Colon (tissue), 2 donors: ENCODE data around the gene FRMD4A.
"Not testable (repeated sequence)": the region's sequence is repeated elsewhere in the genome, so short reads cannot be mapped to it uniquely, and the experiment has no call there.

ENCODE experiments used
- FAIRE-seq: peaks from 2 replicates; lab custom pipeline; 2012; peaks lifted over from hg19 to GRCh38; lab: Jason Lieb, UNC
- donor health status: control.
- donor health status: control.

Gene FRMD4A

DNA sequence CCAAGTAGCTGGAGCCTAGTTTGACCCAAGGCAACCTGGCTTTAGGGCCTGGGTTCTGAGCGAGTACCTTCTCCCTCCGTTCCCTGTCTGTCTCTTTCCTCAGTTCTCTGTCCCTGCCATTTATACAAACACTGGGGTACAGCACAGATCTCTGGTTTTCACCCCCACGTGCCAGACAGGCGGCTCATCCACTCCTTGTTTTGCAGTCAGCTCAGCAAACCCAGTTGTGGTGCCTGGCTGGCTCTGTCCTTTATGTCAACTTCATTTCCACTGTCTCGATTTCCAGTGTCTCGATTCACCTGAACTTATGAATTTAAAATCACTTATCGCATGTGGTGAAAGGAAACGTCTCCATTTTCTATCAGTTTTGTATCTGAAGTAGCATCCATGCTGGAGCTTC, 230.8 kb downstream of the FRMD4A start:
- FAIRE-seq, result no peak

- no peak for FAIRE-seq
These were observed 236.8 kb downstream of the FRMD4A start for GRCh38 chr10:14093730-14094484.

DNA sequence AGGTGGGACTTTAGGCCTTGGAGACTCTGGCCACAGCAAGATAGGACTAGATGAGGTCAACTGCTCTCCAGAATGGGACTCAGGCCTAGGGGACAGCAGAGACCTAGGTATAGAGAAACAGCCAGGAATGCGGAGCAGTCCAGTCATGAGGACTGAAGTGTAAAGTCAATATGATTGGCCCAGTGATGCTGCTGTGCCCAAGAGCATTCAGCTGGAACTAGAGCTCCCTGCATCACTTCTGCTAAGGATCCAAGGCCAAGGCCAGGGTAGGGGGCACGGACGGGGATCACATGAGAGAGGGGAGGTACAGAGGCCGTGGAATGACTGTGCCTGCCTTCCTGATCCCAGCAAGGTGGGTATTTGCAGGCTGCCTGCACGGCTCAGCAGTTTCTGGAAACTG, 237.9 kb downstream of the FRMD4A start:
- no peak for FAIRE-seq

- FAIRE-seq, result no peak
These were observed 241.0 kb downstream of the FRMD4A start for GRCh38 chr10:14089556-14090292.

- no peak for FAIRE-seq
These were observed 243.2 kb downstream of the FRMD4A start for GRCh38 chr10:14087566-14087965.

DNA sequence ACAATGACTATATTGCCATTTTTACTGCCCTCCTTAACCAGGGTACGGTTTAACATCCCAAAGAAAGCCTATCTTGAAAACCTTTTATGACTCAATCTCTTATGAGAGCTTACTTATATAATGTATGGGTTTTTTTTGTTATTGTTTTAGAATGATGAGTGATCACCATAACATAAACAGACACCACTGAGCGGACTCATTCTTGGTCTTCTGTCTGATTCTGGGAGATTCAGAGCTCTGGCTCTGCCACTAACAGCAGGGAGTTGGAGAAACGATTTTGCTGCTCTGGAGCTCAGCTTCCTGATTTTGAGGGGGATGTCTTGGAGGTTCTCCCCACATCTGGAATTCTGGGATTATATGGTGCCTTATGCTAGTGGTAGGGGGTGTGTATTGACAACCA, 244.1 kb downstream of the FRMD4A start:
- no peak for FAIRE-seq

DNA sequence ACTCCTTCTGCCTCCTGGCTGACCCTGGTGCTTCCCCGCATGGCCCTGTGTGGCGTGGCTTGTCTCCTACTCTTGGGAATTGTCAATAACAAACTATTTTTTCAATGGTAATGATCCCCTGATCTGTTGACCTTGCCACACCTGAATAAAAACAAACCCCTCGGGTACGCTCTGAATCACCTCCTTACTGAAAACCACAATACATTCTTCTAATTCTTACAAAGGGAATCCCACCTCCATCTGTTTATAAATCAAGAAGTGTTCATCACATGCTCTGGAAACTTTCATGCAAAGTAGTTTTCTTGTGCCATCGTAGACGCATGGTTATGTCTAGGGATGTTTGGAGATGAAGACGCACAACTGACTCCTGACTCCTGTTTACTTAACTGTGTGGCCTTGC, 245.8 kb downstream of the FRMD4A start:
- FAIRE-seq, result no peak

- no peak for FAIRE-seq
These were observed 249.9 kb downstream of the FRMD4A start for GRCh38 chr10:14080795-14081194.

DNA sequence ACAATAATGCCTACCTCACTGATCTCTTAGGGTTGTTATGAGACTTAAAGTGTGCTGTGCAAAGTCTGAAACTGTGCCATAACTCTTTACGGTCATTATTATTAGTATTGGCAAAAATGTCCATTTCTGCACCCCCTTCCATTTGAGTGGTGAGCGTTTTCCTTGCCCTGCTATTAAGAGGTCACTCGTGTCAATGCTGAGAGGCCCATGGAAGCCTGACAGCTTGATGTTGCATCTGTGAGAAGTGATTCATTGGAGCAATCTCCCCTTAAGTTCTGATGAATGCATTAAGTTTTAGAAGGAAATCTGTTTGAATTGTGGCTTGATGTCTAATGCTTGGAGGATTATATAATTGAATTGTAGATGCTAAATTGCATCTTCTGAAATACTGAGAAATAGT, 253.3 kb downstream of the FRMD4A start:
- FAIRE-seq, result no peak

- FAIRE-seq, result no peak
These were observed 256.5 kb downstream of the FRMD4A start for GRCh38 chr10:14074062-14074884.

DNA sequence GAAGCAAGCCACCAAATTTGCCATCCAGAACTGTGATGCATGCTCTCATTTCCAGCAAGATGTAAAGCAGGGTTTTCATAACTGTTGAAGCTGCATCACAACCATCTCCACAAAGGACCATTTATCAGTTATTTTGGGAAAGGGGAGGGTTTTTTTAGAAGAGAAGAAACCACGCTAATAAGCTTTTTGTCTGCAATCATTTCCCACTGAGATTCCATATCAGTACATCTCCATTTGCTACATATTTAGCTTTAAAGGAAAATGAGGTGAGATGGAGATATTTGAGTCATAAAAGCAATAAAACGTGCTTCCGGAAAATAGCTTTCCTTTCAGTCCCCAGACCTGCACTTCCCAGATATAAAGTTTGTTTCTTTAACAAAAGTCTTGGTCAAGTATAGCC, 258.2 kb downstream of the FRMD4A start:
- FAIRE-seq, result no peak

DNA sequence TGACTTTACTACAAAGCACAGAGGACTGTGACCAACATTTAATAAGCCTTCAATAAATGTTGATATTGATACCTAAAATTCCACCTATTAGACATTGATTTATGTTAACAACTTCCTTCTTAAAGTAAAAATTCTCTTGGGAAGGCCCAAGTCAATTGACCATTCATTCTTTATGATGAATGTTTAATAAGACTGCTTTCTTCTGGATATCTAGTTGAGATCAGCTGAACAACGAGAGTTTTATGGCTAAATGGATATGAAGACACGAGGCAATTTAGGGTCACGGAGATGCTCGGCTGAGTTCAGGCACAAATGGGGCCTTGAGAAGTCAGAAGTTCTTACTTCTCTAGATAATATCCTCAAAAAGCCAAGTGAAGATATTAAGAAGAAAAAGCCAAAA, 258.8 kb downstream of the FRMD4A start:
- no peak for FAIRE-seq

DNA sequence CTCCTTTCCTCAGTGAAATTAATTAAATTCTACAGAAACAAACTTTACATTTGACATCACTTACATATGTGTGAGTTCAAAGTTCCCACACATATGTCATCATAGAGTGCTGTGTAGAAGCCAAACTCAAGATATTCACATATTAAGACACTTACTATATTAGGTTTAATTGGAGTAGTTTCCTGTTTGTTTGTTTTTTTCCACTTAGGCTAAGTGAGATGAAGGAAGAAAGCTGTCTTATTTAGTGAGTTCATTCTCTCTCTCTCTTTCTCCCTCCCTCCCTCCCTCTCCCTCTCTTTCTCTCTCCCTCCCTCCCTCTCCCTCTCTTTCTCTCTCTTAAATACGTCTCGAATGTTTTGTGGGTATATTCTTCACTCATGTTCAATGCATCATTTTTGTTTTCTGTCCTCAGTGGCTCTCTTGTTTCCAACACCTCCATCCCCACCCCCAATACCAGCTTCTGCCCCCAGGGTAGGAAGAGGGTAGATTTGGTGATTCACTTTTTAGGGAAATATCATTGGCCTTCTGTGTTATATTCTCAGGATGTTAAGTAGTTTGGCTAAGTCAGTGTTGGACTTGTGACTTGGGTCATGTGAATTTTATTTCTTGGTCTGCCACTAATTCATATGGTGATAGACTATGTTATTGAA, 262.0 kb downstream of the FRMD4A start:
- no peak for FAIRE-seq

DNA sequence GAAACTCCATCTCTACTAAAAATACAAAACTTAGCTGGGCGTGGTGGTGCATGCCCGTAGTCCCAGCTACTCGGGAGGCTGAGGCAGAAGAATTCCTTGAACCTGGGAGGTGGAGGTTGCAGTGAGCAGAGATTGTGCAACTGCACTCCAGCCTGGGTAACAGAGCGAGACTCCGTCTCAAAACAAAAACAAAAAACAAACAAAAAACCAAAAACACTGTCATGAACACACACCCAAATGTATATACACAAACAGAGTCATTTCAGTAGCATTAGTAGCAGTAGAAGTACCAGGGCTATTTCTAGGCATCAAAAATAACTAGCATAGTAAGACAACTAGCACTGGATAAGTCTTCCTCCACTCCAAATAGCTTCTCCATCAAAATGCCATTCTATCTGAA, 263.1 kb downstream of the FRMD4A start:
- not testable (repeated sequence) for FAIRE-seq

DNA sequence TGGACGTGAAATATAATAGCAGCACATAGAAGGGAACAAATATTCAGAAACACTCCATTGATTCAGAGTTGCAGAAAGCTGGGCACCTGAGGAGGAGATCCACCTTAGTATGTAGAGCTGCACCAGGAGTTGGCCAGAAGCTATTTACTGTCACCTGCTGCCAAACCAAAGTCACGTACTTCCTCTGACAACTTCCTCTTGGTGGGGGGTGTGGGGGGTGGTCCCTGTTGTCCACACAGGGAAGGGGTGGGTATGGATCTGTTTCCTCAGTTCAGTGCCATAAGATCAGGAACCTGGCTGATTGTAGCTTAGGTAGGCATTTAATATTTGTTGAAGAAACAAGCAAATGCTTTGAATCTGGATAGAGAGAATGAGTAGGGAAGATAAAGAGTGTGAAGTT, 264.6 kb downstream of the FRMD4A start:
- FAIRE-seq, result no peak

- FAIRE-seq, result no peak
These were observed 267.0 kb downstream of the FRMD4A start for GRCh38 chr10:14063531-14064285.

DNA sequence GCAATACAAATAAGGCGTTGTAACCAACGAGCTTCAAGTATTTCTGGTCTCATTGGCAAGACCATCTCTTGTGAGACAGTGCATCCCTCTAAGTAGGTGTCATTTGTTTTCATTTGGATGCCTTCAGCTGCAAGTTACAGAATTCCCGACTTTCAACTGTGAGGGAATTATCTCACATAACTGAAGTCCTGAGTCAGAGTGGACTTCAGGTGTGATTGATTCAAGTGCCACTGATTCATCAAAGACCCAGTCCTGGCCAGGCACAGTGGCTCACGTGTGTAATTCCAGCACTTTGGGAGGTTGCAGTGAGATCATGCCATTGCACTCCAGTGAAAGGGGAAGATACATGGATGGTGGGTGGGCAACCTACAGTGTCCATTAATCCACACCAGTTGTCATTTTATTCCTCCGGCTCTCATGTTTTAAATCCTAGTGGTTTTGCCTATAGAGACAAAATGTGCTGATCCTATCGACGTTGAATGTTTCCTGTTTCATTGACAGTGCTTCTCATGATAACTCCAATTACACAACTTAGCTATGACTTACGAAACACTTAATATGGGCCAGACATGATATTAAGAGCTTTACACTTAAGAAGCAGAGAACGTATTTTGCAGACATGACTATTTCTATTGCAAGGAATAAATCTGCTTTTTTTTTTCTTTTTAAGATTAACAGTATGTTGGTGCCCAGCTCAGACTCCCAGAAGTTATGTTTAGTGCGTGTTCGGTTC, 268.0 kb downstream of the FRMD4A start:
- no peak for FAIRE-seq

- FAIRE-seq, result no peak
These were observed 270.2 kb downstream of the FRMD4A start for GRCh38 chr10:14060320-14061070.

GRCh38 chr10:14056610-14057332, 274.0 kb downstream of the FRMD4A start:
- FAIRE-seq, result no peak
